OCI-LY7 (cell line): ENCODE data around the gene TMEM14A. TPM values are rescaled to one million over a fixed set of nuclear protein-coding genes. Genes with fewer than 3 reads are reported as not detected.
"Not testable (repeated sequence)": the region's sequence is repeated elsewhere in the genome, so short reads cannot be mapped to it uniquely, and the experiment has no call there.

Experiments used
- BruUV-seq: library from RNA; stranded (reverse); fragments of 400-500 nt; replicated peaks from 2 replicates; lab custom pipeline; 2021; lab: Mats Ljungman, UMichigan
- CTCF ChIA-PET: fragments of 300-600 bp; sonication (Branson Sonifier 250); formaldehyde crosslinking; loops from one replicate; lab custom pipeline; 2022; ENCODE audit warnings: antibody characterized with exemption; ENCODE audit not compliant: unreplicated experiment; lab: Charles Lee
- POLR2A ChIA-PET: fragments of 300-600 bp; sonication (Branson Sonifier 250); formaldehyde crosslinking; loops from one replicate; lab custom pipeline; 2022; ENCODE audit warnings: antibody characterized with exemption; lab: Charles Lee
- DNase-seq: peaks from one replicate; pipeline ENCODE4 v3.0.0-alpha.2; 2015; ENCODE audit warnings: low spot score
- H2AFZ ChIP-seq: fragments of 200-600 bp; sonication (generic), shearing (Covaris generic); 2 replicates; pipeline ENCODE4 v1.6.1; 2014; ENCODE audit warnings: mild to moderate bottlenecking, antibody characterized with exemption, low read length, moderate library complexity
- H3K27ac ChIP-seq: fragments of 200-600 bp; sonication (generic); 2 replicates; pipeline ENCODE4 v1.5.1; 2014; ENCODE audit warnings: mixed run types, low read depth, mild to moderate bottlenecking, moderate library complexity, low read length, inconsistent platforms; ENCODE audit not compliant: poor library complexity, severe bottlenecking
- H3K36me3 ChIP-seq: fragments of 200-600 bp; sonication (generic); 2 replicates; pipeline ENCODE4 v1.6.1; 2014; ENCODE audit warnings: mild to moderate bottlenecking, antibody characterized with exemption, low read length, moderate library complexity, mixed read lengths; ENCODE audit not compliant: insufficient read depth
- H3K4me1 ChIP-seq: fragments of 200-600 bp; sonication (generic); 2 replicates; pipeline ENCODE4 v1.5.1; 2014; ENCODE audit warnings: mild to moderate bottlenecking, low read length; ENCODE audit not compliant: insufficient read depth, poor library complexity, severe bottlenecking
- H3K4me2 ChIP-seq: fragments of 200-600 bp; sonication (generic); 2 replicates; pipeline ENCODE4 v1.6.1; 2014; ENCODE audit warnings: mild to moderate bottlenecking, low read length
- H3K4me3 ChIP-seq: fragments of 200-600 bp; sonication (generic); 2 replicates; pipeline ENCODE4 v1.5.1; 2014; ENCODE audit warnings: mild to moderate bottlenecking, low read depth, low read length; ENCODE audit not compliant: poor library complexity, severe bottlenecking
- H3K79me2 ChIP-seq: fragments of 200-600 bp; sonication (generic); 2 replicates; pipeline ENCODE4 v1.6.1; 2016; ENCODE audit warnings: low read depth, mild to moderate bottlenecking, low read length, moderate library complexity, mixed read lengths; ENCODE audit not compliant: insufficient read depth
- H3K9me2 ChIP-seq: fragments of 200-600 bp; sonication (generic); 2 replicates; pipeline ENCODE4 v1.6.1; 2016; ENCODE audit warnings: mild to moderate bottlenecking, low read length, mixed read lengths; ENCODE audit not compliant: insufficient read depth
- H3K9me3 ChIP-seq: fragments of 200-600 bp; sonication (generic); 2 replicates; pipeline ENCODE4 v1.6.1; 2014; ENCODE audit warnings: mild to moderate bottlenecking, mixed run types, low read length, mixed read lengths
- H4K20me1 ChIP-seq: fragments of 200-600 bp; sonication (generic); 2 replicates; pipeline ENCODE4 v1.6.1; 2014; ENCODE audit warnings: mild to moderate bottlenecking, antibody characterized with exemption, low read length, moderate library complexity, mixed read lengths; ENCODE audit not compliant: insufficient read depth
- EZH2phosphoT487 ChIP-seq: fragments of 200-600 bp; sonication (generic); IDR thresholded peaks from 2 replicates; pipeline ENCODE4 v1.6.1; 2018; ENCODE audit warnings: low read depth, borderline replicate concordance, mild to moderate bottlenecking, mixed run types, antibody characterized with exemption, low read length, moderate library complexity, mixed read lengths
- intact Hi-C: fragments of 100-400 bp; cut with micrococcal nuclease; formaldehyde crosslinking; loops from one replicate; pipeline ENCODE4 v1.10.0; 2022; ENCODE audit not compliant: unreplicated experiment
- total RNA-seq, 2 experiments: library from RNA; depleted of rRNA in 1 of 2; stranded (reverse); fragments of >200 nt in 1 of 2; shearing (Covaris generic) in 1 of 2; gene quantifications; 2 replicates each; pipeline ENCODE4 v1.2.3, GENCODE V29; 2014 to 2022
- TF ChIP-seq, protein P1 (sequence below): fragments of 200-600 bp; sonication (generic); conservative IDR thresholded peaks from 2 replicates; pipeline ENCODE4 v1.5.1; 2014; ENCODE audit warnings: mild to moderate bottlenecking, antibody characterized with exemption, low read length, moderate library complexity, mixed read lengths

Gene TMEM14A
- total RNA-seq, 2 experiments from 2014 or later: 17.8 to 32.7 TPM

DNA sequence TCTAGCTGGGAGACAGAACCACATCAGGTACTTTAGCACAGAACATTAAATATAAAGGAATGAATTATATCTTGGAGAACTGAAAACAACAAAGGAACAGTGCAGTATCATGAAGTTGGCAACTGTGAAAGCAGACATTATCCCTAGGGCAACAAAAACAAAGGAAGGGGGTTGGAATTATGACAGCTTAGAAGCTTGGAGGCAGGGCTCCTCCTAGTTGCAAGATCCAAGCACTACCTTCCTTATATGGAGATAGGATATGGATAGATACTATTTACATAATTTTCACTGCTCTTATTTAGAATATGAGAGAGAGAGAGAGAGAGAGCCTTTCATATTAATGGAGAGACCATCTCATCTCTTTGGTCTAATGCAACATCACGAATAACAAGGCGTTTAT is 27.0 kb downstream of the TMEM14A start:
- no TSS peak for BruUV-seq
- H3K9me3 ChIP-seq: no peaks in the 10 kb centered on the region
- H3K4me1 ChIP-seq: no peaks in the 10 kb centered on the region
- H3K79me2 ChIP-seq: no peaks in the 10 kb centered on the region
- H3K36me3 ChIP-seq: no peaks in the 10 kb centered on the region
- intact Hi-C loops: no loop called here
- CTCF ChIA-PET: no interaction called here
- DNase-seq: no peak
- no peaks in the 10 kb centered on the region for H4K20me1 ChIP-seq
- H3K4me2 ChIP-seq: no peak overlapping the region
- POLR2A ChIA-PET: no interaction called here
- no peak overlapping the region for H2AFZ ChIP-seq
- no peak for TF ChIP-seq EZH2phosphoT487
- TF ChIP-seq, protein P1, sequence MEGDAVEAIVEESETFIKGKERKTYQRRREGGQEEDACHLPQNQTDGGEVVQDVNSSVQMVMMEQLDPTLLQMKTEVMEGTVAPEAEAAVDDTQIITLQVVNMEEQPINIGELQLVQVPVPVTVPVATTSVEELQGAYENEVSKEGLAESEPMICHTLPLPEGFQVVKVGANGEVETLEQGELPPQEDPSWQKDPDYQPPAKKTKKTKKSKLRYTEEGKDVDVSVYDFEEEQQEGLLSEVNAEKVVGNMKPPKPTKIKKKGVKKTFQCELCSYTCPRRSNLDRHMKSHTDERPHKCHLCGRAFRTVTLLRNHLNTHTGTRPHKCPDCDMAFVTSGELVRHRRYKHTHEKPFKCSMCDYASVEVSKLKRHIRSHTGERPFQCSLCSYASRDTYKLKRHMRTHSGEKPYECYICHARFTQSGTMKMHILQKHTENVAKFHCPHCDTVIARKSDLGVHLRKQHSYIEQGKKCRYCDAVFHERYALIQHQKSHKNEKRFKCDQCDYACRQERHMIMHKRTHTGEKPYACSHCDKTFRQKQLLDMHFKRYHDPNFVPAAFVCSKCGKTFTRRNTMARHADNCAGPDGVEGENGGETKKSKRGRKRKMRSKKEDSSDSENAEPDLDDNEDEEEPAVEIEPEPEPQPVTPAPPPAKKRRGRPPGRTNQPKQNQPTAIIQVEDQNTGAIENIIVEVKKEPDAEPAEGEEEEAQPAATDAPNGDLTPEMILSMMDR: 0 out of 2 replicates have a peak, but pooled peaks have one; percentile 12
- no peaks in the 10 kb centered on the region for H3K9me2 ChIP-seq
- H3K27ac ChIP-seq: no peak overlapping the region
- H3K4me3 ChIP-seq: no peak overlapping the region

DNA sequence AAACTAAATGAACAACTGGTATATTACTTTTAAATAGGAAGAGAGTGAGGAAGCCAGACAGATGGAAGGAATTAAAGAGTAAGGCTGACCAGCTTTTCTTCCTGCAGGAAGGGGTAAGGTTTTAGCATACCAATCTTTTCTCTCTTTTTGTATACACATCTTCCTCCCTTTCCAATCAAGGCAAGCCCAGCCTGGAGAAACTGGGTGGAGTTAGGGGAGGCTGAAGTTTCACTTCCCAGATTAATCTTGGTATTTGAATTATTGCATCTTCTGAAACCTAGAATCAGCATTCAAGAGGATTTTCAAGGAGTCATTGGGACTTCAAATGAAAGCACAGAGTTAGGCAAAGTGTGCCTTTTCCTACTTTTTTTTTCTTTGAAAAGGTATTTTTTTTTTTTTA is 33.1 kb downstream of the TMEM14A start:
- Histone ChIP-seq H3K36me3 (no peaks in the 10 kb centered on the region), H3K4me1 (no peaks in the 10 kb centered on the region), H3K4me3 (no peak overlapping the region), H3K4me2 (no peak overlapping the region), H4K20me1 (no peaks in the 10 kb centered on the region), H3K79me2 (no peaks in the 10 kb centered on the region), H3K9me2 (no peaks in the 10 kb centered on the region), H3K27ac (no peak overlapping the region), H3K9me3 (peaks cover 17% of the 10 kb centered on the region), H2AFZ (no peak overlapping the region)
- TF ChIP-seq, protein P1: no peak
- TF ChIP-seq EZH2phosphoT487: no peak
- POLR2A ChIA-PET: interaction anchor here (0.6 to 0.7 kb wide), 2 partner anchors 613 to 619 kb away, joined by 3 to 4 read pairs; no protein-coding TSS in a partner anchor
- intact Hi-C loops: no loop called here
- no peak for DNase-seq
- BruUV-seq: no TSS peak
- CTCF ChIA-PET: no interaction called here

GRCh38 chr6:52704781-52705502 is 34.0 kb downstream of the TMEM14A start:
- H3K4me2 ChIP-seq, CTCF ChIA-PET, intact Hi-C loops, H3K9me2 ChIP-seq, H3K27ac ChIP-seq, H3K4me1 ChIP-seq, H3K36me3 ChIP-seq, H4K20me1 ChIP-seq, BruUV-seq, H2AFZ ChIP-seq, POLR2A ChIA-PET, H3K79me2 ChIP-seq, H3K4me3 ChIP-seq, DNase-seq: not testable (repeated sequence)
- peaks cover 17% of the 10 kb centered on the region for H3K9me3 ChIP-seq
